Measurements from ENCODE around the gene STOML1.
"Not testable (repeated sequence)": the region's sequence is repeated elsewhere in the genome, so short reads cannot be mapped to it uniquely, and the experiment has no call there.

Gene STOML1

GRCh38 chr15:73987681-73988444 is 4.2 kb downstream of the STOML1 start:
- DNase-seq (ENCODE audit: low read depth in 1 of 2, low spot score in 1 of 2) = no peak

- no peak for DNase-seq (ENCODE audit: low read depth in 1 of 2, low spot score in 1 of 2)
Observed at GRCh38 chr15:73987250-73987649, 4.8 kb downstream of the STOML1 start.

- DNase-seq (ENCODE audit: low read depth in 1 of 2, low spot score in 1 of 2) = no peak
Observed at GRCh38 chr15:73986776-73987056, 5.4 kb downstream of the STOML1 start.

- no peak for DNase-seq (ENCODE audit: low read depth in 1 of 2, low spot score in 1 of 2)
Observed at GRCh38 chr15:73986055-73986775, 5.9 kb downstream of the STOML1 start.

GRCh38 chr15:73985101-73985873 is 6.8 kb downstream of the STOML1 start:
- no peak for DNase-seq (ENCODE audit: low read depth in 1 of 2, low spot score in 1 of 2)

GRCh38 chr15:73984208-73984979 is 7.7 kb downstream of the STOML1 start:
- no peak for DNase-seq (ENCODE audit: low read depth in 1 of 2, low spot score in 1 of 2)

GRCh38 chr15:73983773-73984172 is 8.3 kb downstream of the STOML1 start:
- no peak for DNase-seq (ENCODE audit: low read depth in 1 of 2, low spot score in 1 of 2)

GRCh38 chr15:73983211-73983727 is 8.8 kb downstream of the STOML1 start:
- no peak for DNase-seq (ENCODE audit: low read depth in 1 of 2, low spot score in 1 of 2)

- no peak for DNase-seq (ENCODE audit: low read depth in 1 of 2, low spot score in 1 of 2)
Observed at GRCh38 chr15:73982222-73982962, 9.7 kb downstream of the STOML1 start.

GRCh38 chr15:73981761-73982221 is 10.3 kb downstream of the STOML1 start:
- no peak for DNase-seq (ENCODE audit: low read depth in 1 of 2, low spot score in 1 of 2)

- no peak for DNase-seq (ENCODE audit: low read depth in 1 of 2, low spot score in 1 of 2)
Observed at GRCh38 chr15:73979636-73980035, 12.5 kb downstream of the STOML1 start.

GRCh38 chr15:73978896-73979295 is 13.2 kb downstream of the STOML1 start:
- DNase-seq (ENCODE audit: low read depth in 1 of 2, low spot score in 1 of 2) = no peak

- not testable (repeated sequence) for DNase-seq (ENCODE audit: low read depth in 1 of 2, low spot score in 1 of 2)
Observed at GRCh38 chr15:73975440-73976125, 16.5 kb downstream of the STOML1 start.

- DNase-seq (ENCODE audit: low read depth in 1 of 2, low spot score in 1 of 2) = not testable (repeated sequence)
Observed at GRCh38 chr15:73973683-73974200, 18.4 kb downstream of the STOML1 start.

GRCh38 chr15:73972984-73973682 is 19.0 kb downstream of the STOML1 start:
- DNase-seq (ENCODE audit: low read depth in 1 of 2, low spot score in 1 of 2) = peak; percentile 58 to 59

GRCh38 chr15:73969151-73969759 is 22.8 kb downstream of the STOML1 start:
- no peak for DNase-seq (ENCODE audit: low read depth in 1 of 2, low spot score in 1 of 2)

- DNase-seq (ENCODE audit: low read depth in 1 of 2, low spot score in 1 of 2) = no peak
Observed at GRCh38 chr15:73968461-73968860, 23.6 kb downstream of the STOML1 start.

GRCh38 chr15:73965758-73966113 is 26.4 kb downstream of the STOML1 start:
- DNase-seq (ENCODE audit: low read depth in 1 of 2, low spot score in 1 of 2) = no peak

All from activated T-helper 1 cell treated with anti-CD3 and anti-CD28 coated beads, Interleukin-2, amount 50 U/mL, for 16 hours (primary cell).